ENCODE data around the gene MAT1A. TPM values are rescaled to one million over a fixed set of nuclear protein-coding genes. Genes with fewer than 3 reads are reported as not detected.

MAT1A gene
- total and polyA plus RNA-seq, 9 of the 15 experiments (the other 6 are each of a cell fraction or from before 2014, with no cell fraction given) = 0.03 to 0.30 (median 0.11) TPM; not detected in 2

GRCh38 chr10:80253266-80253962 is 36.0 kb downstream of the MAT1A start:
- no peak overlapping the region for H3K27ac ChIP-seq (ENCODE audit: extremely low read depth, low read depth, low read length)
- H3K9me3 ChIP-seq (replicated peaks; ENCODE audit: control insufficient read depth, insufficient read depth, low read depth, low read length) = no peaks in the 10 kb centered on the region
- intact Hi-C loops (cut with micrococcal nuclease) (no loop called here), in situ Hi-C loops (cut with MboI) (no loop called here)
- H3K4me1 ChIP-seq (replicated peaks in 1 of 2; ENCODE audit: control insufficient read depth in 2 of 2, insufficient read depth in 2 of 2, low read length in 2 of 2) = no peaks in the 10 kb centered on the region
- 2% methylated on average over 5 of the region's 5 CpGs for WGBS (ENCODE audit: insufficient coverage, low coverage, missing lambda C conversion rate)
- H3K9me1 ChIP-seq (ENCODE audit: control insufficient read depth, insufficient read depth, low read length) = no peaks in the 10 kb centered on the region
- no peak overlapping the region for H3K4me3 ChIP-seq
- H3K36me3 ChIP-seq (ENCODE audit: control insufficient read depth, insufficient read depth, low read length) = no peaks in the 10 kb centered on the region
- no peak overlapping the region for H3K4me2 ChIP-seq (ENCODE audit: insufficient read depth, low read length)
- ATAC-seq = no peak
- no TSS peak for BruUV-seq (replicated peaks)
- H2AFZ ChIP-seq (ENCODE audit: low read depth, low read length) = no peak overlapping the region
- DNase-seq (ENCODE audit: extremely low read depth in 1 of 4, low spot score in 3 of 4) = no peak
- no peaks in the 10 kb centered on the region for H3K79me2 ChIP-seq (ENCODE audit: control insufficient read depth, insufficient read depth, low read length)
- CTCF ChIA-PET (ENCODE audit: low intra/inter-chr PET ratio) = no interaction called here
- H3K9ac ChIP-seq (ENCODE audit: insufficient read depth in 1 of 2, low read depth in 2 of 2, low read length in 2 of 2) = no peak overlapping the region
- H3K27me3 ChIP-seq (ENCODE audit: control insufficient read depth in 2 of 2, insufficient read depth in 2 of 2, low read length in 2 of 2) = peaks cover 0 to 21% of the 10 kb centered on the region in 2 experiments; a peak in 3 of 5 replicates
- H4K20me1 ChIP-seq (replicated peaks; ENCODE audit: control insufficient read depth, insufficient read depth, low read length) = peaks cover 4% of the 10 kb centered on the region
- no peak for FAIRE-seq
- POLR2A ChIA-PET = interaction anchor here (0.6 kb wide), 1 partner anchor 81 kb away, joined by 3 read pairs; no protein-coding TSS in a partner anchor
- no peak for TF ChIP-seq NCOA6 (IDR thresholded peaks at IDR 0.05)
- no peak for TF ChIP-seq ZNF239 (CRISPR knock-in tag; IDR thresholded peaks at IDR 0.05)
- no peak for TF ChIP-seq TSHZ1 (CRISPR knock-in tag; IDR thresholded peaks at IDR 0.05)
- no peak for TF ChIP-seq PTBP1 (IDR thresholded peaks at IDR 0.05; ENCODE audit: low read depth, low read length)
- TF ChIP-seq ZNF592 (IDR thresholded peaks at IDR 0.05) = no peak
- no peak for TF ChIP-seq FOXP1 (CRISPR knock-in tag; IDR thresholded peaks at IDR 0.05)
- TF ChIP-seq TSC22D4 (tag; IDR thresholded peaks at IDR 0.05) = no peak
- TF ChIP-seq SAFB (IDR thresholded peaks at IDR 0.05; ENCODE audit: borderline replicate concordance, low read depth, low read length) = no peak
- TF ChIP-seq KLF10 (CRISPR knock-in tag; IDR thresholded peaks at IDR 0.05) = no peak
- TF ChIP-seq SAP30 (IDR thresholded peaks at IDR 0.05; ENCODE audit: borderline replicate concordance, insufficient read depth, low read depth, low read length, poor library complexity, severe bottlenecking) = no peak
- TF ChIP-seq KLF6 (CRISPR knock-in tag; IDR thresholded peaks at IDR 0.05; ENCODE audit: borderline replicate concordance) = no peak

All from K562 (cell line).